Measurements from ENCODE around the gene MTHFD1L.

- TF ChIP-seq CTCF (conservative IDR thresholded peaks at IDR 0.05 in 1 of 2, IDR thresholded peaks at IDR 0.05 in 1 of 2; ENCODE audit: low read depth in 1 of 2, low read length in 2 of 2) (no peak), EZH2 (IDR thresholded peaks at IDR 0.05; ENCODE audit: low read length, missing control alignments) (no peak)
These were observed 245.0 kb downstream of the MTHFD1L start for GRCh38 chr6:151110576-151110905.

Data from fibroblast of lung (primary cell).